H9 (cell line): ENCODE data around the gene ZNF566. TPM values are rescaled to one million over a fixed set of nuclear protein-coding genes. Genes with fewer than 3 reads are reported as not detected.

Experiments used
- DNase-seq: peaks from one replicate; pipeline ENCODE4 v3.0.0-alpha.2; 2017
- H2AFZ ChIP-seq: one replicate; pipeline ENCODE4 v1.6.1; 2013; ENCODE audit warnings: mild to moderate bottlenecking, low read length, control low read depth, moderate library complexity
- H2AK5ac ChIP-seq: 2 replicates; pipeline ENCODE4 v1.6.1; 2013; ENCODE audit warnings: low read length, control low read depth, mixed read lengths; ENCODE audit not compliant: insufficient read length
- H2BK120ac ChIP-seq: one replicate; pipeline ENCODE4 v1.6.1; 2013; ENCODE audit warnings: low read depth, mild to moderate bottlenecking, low read length, control low read depth, inconsistent platforms; ENCODE audit not compliant: poor library complexity, severe bottlenecking
- H2BK12ac ChIP-seq: 2 replicates; pipeline ENCODE4 v1.6.1; 2013; ENCODE audit warnings: low read length, control low read depth, mixed read lengths, low read depth; ENCODE audit not compliant: insufficient read length
- H2BK15ac ChIP-seq: 2 replicates; pipeline ENCODE4 v1.6.1; 2013; ENCODE audit warnings: low read depth, low read length, control low read depth
- H2BK20ac ChIP-seq: one replicate; pipeline ENCODE4 v1.6.1; 2013; ENCODE audit warnings: low read depth, mild to moderate bottlenecking, low read length, control low read depth, inconsistent platforms; ENCODE audit not compliant: poor library complexity, severe bottlenecking
- H2BK5ac ChIP-seq: 2 replicates; pipeline ENCODE4 v1.6.1; 2013; ENCODE audit warnings: low read length, control low read depth, mixed read lengths; ENCODE audit not compliant: insufficient read length
- H3K14ac ChIP-seq: 2 replicates; pipeline ENCODE4 v1.6.1; 2013; ENCODE audit warnings: low read length, control low read depth; ENCODE audit not compliant: insufficient read depth
- H3K18ac ChIP-seq: 2 replicates; pipeline ENCODE4 v1.6.1; 2013; ENCODE audit warnings: low read depth, mild to moderate bottlenecking, mixed read lengths, low read length, control low read depth; ENCODE audit not compliant: insufficient read length
- H3K23ac ChIP-seq: 2 replicates; pipeline ENCODE4 v1.6.1; 2013; ENCODE audit warnings: low read length, control low read depth, mixed read lengths, low read depth; ENCODE audit not compliant: insufficient read length
- H3K23me2 ChIP-seq: 2 replicates; pipeline ENCODE4 v1.6.1; 2013; ENCODE audit warnings: low read depth, mild to moderate bottlenecking, mixed read lengths, low read length, control low read depth; ENCODE audit not compliant: insufficient read length, poor library complexity, severe bottlenecking
- H3K27ac ChIP-seq: 2 replicates; pipeline ENCODE4 v1.5.1; 2013; ENCODE audit warnings: low read length, control low read depth, mixed read lengths, low read depth; ENCODE audit not compliant: insufficient read length
- H3K27me3 ChIP-seq: 2 replicates; pipeline ENCODE4 v1.6.1; 2013; ENCODE audit warnings: low read length, control low read depth, inconsistent platforms; ENCODE audit not compliant: insufficient read depth
- H3K4ac ChIP-seq: 2 replicates; pipeline ENCODE4 v1.6.1; 2013; ENCODE audit warnings: low read depth, mild to moderate bottlenecking, control low read depth, inconsistent platforms, low read length, moderate library complexity
- H3K4me1 ChIP-seq: 2 replicates; pipeline ENCODE4 v1.6.1; 2013; ENCODE audit warnings: low read length, control low read depth, inconsistent platforms; ENCODE audit not compliant: insufficient read depth
- H3K4me2 ChIP-seq: 2 replicates; pipeline ENCODE4 v1.6.1; 2013; ENCODE audit warnings: low read length, control low read depth, mixed read lengths; ENCODE audit not compliant: insufficient read length, insufficient read depth
- H3K56ac ChIP-seq: 2 replicates; pipeline ENCODE4 v1.6.1; 2013; ENCODE audit warnings: low read depth, mild to moderate bottlenecking, mixed read lengths, low read length, control low read depth; ENCODE audit not compliant: insufficient read length
- H3K79me1 ChIP-seq: 2 replicates; pipeline ENCODE4 v1.6.1; 2013; ENCODE audit warnings: low read depth, mild to moderate bottlenecking, moderate library complexity, low read length, control low read depth, inconsistent platforms; ENCODE audit not compliant: insufficient read depth, poor library complexity, severe bottlenecking
- H3K79me2 ChIP-seq: 2 replicates; pipeline ENCODE4 v1.6.1; 2013; ENCODE audit warnings: low read length, control low read depth, inconsistent platforms; ENCODE audit not compliant: insufficient read depth
- H3K9ac ChIP-seq: 2 replicates; pipeline ENCODE4 v1.6.1; 2013; ENCODE audit warnings: low read length, control low read depth, mixed read lengths; ENCODE audit not compliant: insufficient read length; ENCODE audit errors: extremely low read depth
- H3K9me3 ChIP-seq: one replicate; pipeline ENCODE4 v1.6.1; 2013; ENCODE audit warnings: low read depth, low read length, inconsistent platforms; ENCODE audit not compliant: control insufficient read depth
- H3T11ph ChIP-seq: one replicate; pipeline ENCODE4 v1.6.1; 2013; ENCODE audit warnings: mild to moderate bottlenecking, low read length, control low read depth, inconsistent platforms
- H4K20me1 ChIP-seq: one replicate; pipeline ENCODE4 v1.6.1; 2013; ENCODE audit not compliant: control insufficient read depth, insufficient read length, insufficient read depth
- H4K5ac ChIP-seq: 2 replicates; pipeline ENCODE4 v1.6.1; 2013; ENCODE audit warnings: low read depth, mild to moderate bottlenecking, mixed read lengths, low read length, control low read depth; ENCODE audit not compliant: insufficient read length
- H4K8ac ChIP-seq: replicated peaks from 2 replicates; pipeline ENCODE4 v1.6.1; 2013; ENCODE audit warnings: low read length, control low read depth, mixed read lengths, low read depth; ENCODE audit not compliant: insufficient read length
- H4K91ac ChIP-seq: 2 replicates; pipeline ENCODE4 v1.6.1; 2013; ENCODE audit warnings: low read depth, mild to moderate bottlenecking, moderate library complexity, mixed read lengths, low read length, control low read depth; ENCODE audit not compliant: insufficient read length
- H3K27ac Mint-ChIP-seq, 3 experiments: 2 replicates in 2 of 3; 3 replicates in 1 of 3; pipeline ENCODE4 v1.8.0; 2020 to 2021; ENCODE audit warnings: mixed read lengths in 3 of 3, mild to moderate bottlenecking in 1 of 3, moderate library complexity in 1 of 3
- H3K27me3 Mint-ChIP-seq: 2 replicates; pipeline ENCODE4 v1.8.0; 2021; ENCODE audit warnings: low read depth, mild to moderate bottlenecking, moderate library complexity, mixed read lengths
- H3K36me3 Mint-ChIP-seq, 3 experiments: 2 replicates in 2 of 3; 3 replicates in 1 of 3; pipeline ENCODE4 v1.8.0; 2020 to 2021; ENCODE audit warnings: low read depth in 3 of 3, mixed read lengths in 3 of 3; ENCODE audit not compliant: insufficient read depth in 1 of 3
- H3K4me1 Mint-ChIP-seq, 2 experiments: 2 replicates each; pipeline ENCODE4 v1.8.0; 2020; ENCODE audit warnings: mixed read lengths in 2 of 2
- H3K4me3 Mint-ChIP-seq, 2 experiments: 2 replicates in 1 of 2; 3 replicates in 1 of 2; pipeline ENCODE4 v1.8.0; 2020 to 2021; ENCODE audit warnings: mild to moderate bottlenecking in 2 of 2, mixed read lengths in 2 of 2, moderate library complexity in 1 of 2
- H3K9me3 Mint-ChIP-seq, 2 experiments: 2 replicates in 1 of 2; 3 replicates in 1 of 2; pipeline ENCODE4 v1.8.0; 2020; ENCODE audit warnings: mild to moderate bottlenecking in 2 of 2, mixed read lengths in 2 of 2, moderate library complexity in 1 of 2
- CTCF ChIP-seq: fragments of 200-600 bp; sonication (generic); conservative IDR thresholded peaks from 3 replicates; pipeline ENCODE4 v1.8.0; 2021; ENCODE audit warnings: antibody characterized with exemption, mild to moderate bottlenecking
- whole genome bisulfite sequencing: extraction: QIAGEN DNeasy Blood & Tissue Kit; methylation state at CpG from one replicate; pipeline ENCODE4 v1.1.7; 2013; ENCODE audit warnings: missing lambda C conversion rate, low lambda C conversion rate, mixed read lengths; ENCODE audit not compliant: insufficient read length; ENCODE audit errors: extremely low coverage; 5-methylcytosine and 5-hydroxymethylcytosine counted together
- total RNA-seq: library from RNA; stranded (reverse); gene quantifications from 2 replicates; pipeline ENCODE4 v1.2.1, GENCODE V29; 2021

The ZNF566 gene
- total RNA-seq, 1 experiment from 2014 or later: 18.0 TPM

GRCh38 chr19:36417752-36418286 is 71.5 kb downstream of the ZNF566 start:
- Histone ChIP-seq H2AFZ (no peak overlapping the region), H4K20me1 (no peaks in the 10 kb centered on the region), H3K27me3 (no peaks in the 10 kb centered on the region; the same call in 1 of the 2 replicates), H2BK15ac (no peak overlapping the region), H3K79me2 (peaks cover 4% of the 10 kb centered on the region; the same call in 1 of the 2 replicates), H3K79me1 (no peaks in the 10 kb centered on the region), H3K23me2 (peaks cover 7% of the 10 kb centered on the region), H3K9me3 (no peaks in the 10 kb centered on the region), H4K5ac (no peak overlapping the region), H2BK5ac (no peak overlapping the region), H3K9ac (peak overlapping the region; percentile 77), H3K4me1 (no peaks in the 10 kb centered on the region), H2BK120ac (no peak overlapping the region), H3K27ac (no peak overlapping the region), H2AK5ac (no peak overlapping the region), H3K14ac (peak overlapping the region; percentile 90), H3K18ac (peak overlapping the region; percentile 89), H2BK20ac (no peak overlapping the region), H3K23ac (no peak overlapping the region), H2BK12ac (no peak overlapping the region), H4K91ac (no peak overlapping the region), H4K8ac (no peak overlapping the region), H3K56ac (no peak overlapping the region), H3K4me2 (peak overlapping the region; percentile 68), H3T11ph (no peak overlapping the region), H3K4ac (no peak overlapping the region)
- peak overlapping the region; percentile 84 to 98 (median 96); a peak in 6 of 7 replicates for H3K27ac Mint-ChIP-seq
- WGBS: no CpG with 5 or more reads among the region's 25 CpGs
- TF ChIP-seq CTCF: no peak
- no peaks in the 10 kb centered on the region; a peak in 1 of 5 replicates for H3K9me3 Mint-ChIP-seq
- H3K4me1 Mint-ChIP-seq: peaks cover 12 to 14% of the 10 kb centered on the region in 2 experiments
- DNase-seq: peak; percentile 44
- peaks cover 4% of the 10 kb centered on the region; the same call in 1 of the 2 replicates for H3K27me3 Mint-ChIP-seq
- H3K36me3 Mint-ChIP-seq: peaks cover 20 to 32% (median 26%) of the 10 kb centered on the region in 3 experiments
- peak overlapping the region; percentile 94 to 95 for H3K4me3 Mint-ChIP-seq
